Measurements from ENCODE around the gene ADAMTS5. TPM values are rescaled to one million over a fixed set of nuclear protein-coding genes. Genes with fewer than 3 reads are reported as not detected.
A peak's percentile ranks its signal among the peaks of the same experiment; 100 is the strongest.

ADAMTS5 gene
- total RNA-seq, 6 donors from 2014 or later, result under 0.01 to 5.9 (median 1.6) TPM

- Histone ChIP-seq H3K36me3 (no peaks in the 10 kb centered on the region), H3K4me1 (no peaks in the 10 kb centered on the region), H3K4me3 (no peak overlapping the region), H3K27me3 (no peaks in the 10 kb centered on the region), H3K27ac (no peak overlapping the region), H3K9me3 (no peaks in the 10 kb centered on the region)
- ATAC-seq (ENCODE audit: low FRiP score in 2 of 2) (no peak), DNase-seq (no peak)
- TF ChIP-seq POLR2AphosphoS5 (IDR thresholded peaks at IDR 0.05) (no peak), POLR2A (IDR thresholded peaks at IDR 0.05) (no peak), EP300 (IDR thresholded peaks at IDR 0.05) (no peak), CTCF (IDR thresholded peaks at IDR 0.05) (no peak)
- 55 to 76% methylated on average over 2 of the region's 2 CpGs for WGBS, 2 donors
Observed at GRCh38 chr21:26973226-26973625, 6.3 kb upstream of the ADAMTS5 start.

- TF ChIP-seq POLR2A (IDR thresholded peaks at IDR 0.05) (no peak), POLR2AphosphoS5 (IDR thresholded peaks at IDR 0.05) (no peak), CTCF (IDR thresholded peaks at IDR 0.05) (no peak), EP300 (IDR thresholded peaks at IDR 0.05) (no peak)
- no peaks in the 10 kb centered on the region for H3K9me3 ChIP-seq
- H3K4me3 ChIP-seq, result no peak overlapping the region
- H3K4me1 ChIP-seq, result peaks cover 4 to 7% (median 6%) of the 10 kb centered on the region in 4 donors
- H3K27me3 ChIP-seq, result peaks cover 0 to 2% (median 0%) of the 10 kb centered on the region in 4 donors
- peak in 1 of 2 donors; percentile 34 for ATAC-seq (ENCODE audit: low FRiP score in 2 of 2)
- WGBS, 2 donors, result 47 to 51% methylated on average over 2 of the region's 2 CpGs
- DNase-seq, result no peak
- no peak overlapping the region for H3K27ac ChIP-seq
- H3K36me3 ChIP-seq, result no peaks in the 10 kb centered on the region
Observed at GRCh38 chr21:26972192-26972591, 5.3 kb upstream of the ADAMTS5 start.

GRCh38 chr21:26969971-26970725 lies 3.3 kb upstream of the ADAMTS5 start:
- TF ChIP-seq CTCF (IDR thresholded peaks at IDR 0.05) (no peak), POLR2AphosphoS5 (IDR thresholded peaks at IDR 0.05) (no peak)
- no peaks in the 10 kb centered on the region for H3K36me3 ChIP-seq
- no peaks in the 10 kb centered on the region for H3K9me3 ChIP-seq
- no peak overlapping the region for H3K4me3 ChIP-seq
- ATAC-seq (ENCODE audit: low FRiP score in 2 of 2) (no peak), DNase-seq (no peak)
- peaks cover 21 to 25% (median 24%) of the 10 kb centered on the region in 4 donors for H3K4me1 ChIP-seq
- H3K27me3 ChIP-seq, result peaks cover 0 to 14% (median 5%) of the 10 kb centered on the region in 4 donors
- WGBS, 2 donors, result 80 to 82% methylated on average over 6 of the region's 6 CpGs
- H3K27ac ChIP-seq, result no peak overlapping the region

GRCh38 chr21:26966649-26967061 lies 233 bp downstream of the ADAMTS5 start:
- DNase-seq, result peak in 1 of 2 donors; percentile 84
- Histone ChIP-seq H3K4me3 (peak overlapping the region; percentile 1 to 52 (median 46)), H3K36me3 (no peaks in the 10 kb centered on the region), H3K27me3 (peaks cover 0 to 14% (median 5%) of the 10 kb centered on the region in 4 donors), H3K9me3 (no peaks in the 10 kb centered on the region), H3K4me1 (peaks cover 21 to 25% (median 24%) of the 10 kb centered on the region in 4 donors), H3K27ac (peak overlapping the region in 1 of 4 donors; percentile 62)
- no peak for TF ChIP-seq POLR2A (IDR thresholded peaks at IDR 0.05)
- TF ChIP-seq EP300 (IDR thresholded peaks at IDR 0.05), result no peak
- no peak for TF ChIP-seq POLR2AphosphoS5 (IDR thresholded peaks at IDR 0.05)
- TF ChIP-seq CTCF (IDR thresholded peaks at IDR 0.05), result no peak
- peak in 1 of 2 donors; percentile 8 for ATAC-seq (ENCODE audit: low FRiP score in 2 of 2)
- WGBS, 2 donors, result 2% methylated on average over 24 of the region's 24 CpGs

Measured in upper lobe of left lung (tissue), 6 donors.